GM18867 (cell line): ENCODE measurements around the gene CNN3.

ENCODE experiments used
- ATAC-seq: cut with Tn5 transposase; IDR thresholded peaks from one replicate; pipeline ENCODE4 v1.9.1; 2021; ENCODE audit warnings: mild to moderate bottlenecking, moderate library complexity; ENCODE audit not compliant: unreplicated experiment

CNN3 gene

DNA sequence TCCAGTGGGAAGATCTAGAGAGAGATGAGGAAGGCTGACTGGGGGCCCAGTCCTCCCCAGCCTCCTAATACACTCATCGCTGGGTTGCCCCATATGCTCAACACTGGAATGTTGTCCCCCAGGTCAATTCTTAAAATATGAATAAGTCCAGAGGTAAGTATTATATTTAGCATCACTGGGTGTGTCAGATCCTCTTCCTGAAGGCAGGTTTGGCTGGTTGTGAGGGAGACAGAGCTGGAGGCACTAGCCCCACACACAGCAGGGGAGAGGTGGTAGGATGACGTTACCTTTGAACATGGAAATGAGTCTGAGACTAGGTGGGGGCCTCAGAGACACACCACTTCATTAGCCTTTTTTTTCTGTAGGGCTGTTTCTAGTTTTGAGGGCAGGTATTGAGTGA, 64.2 kb downstream of the CNN3 start:
- no peak for ATAC-seq

DNA sequence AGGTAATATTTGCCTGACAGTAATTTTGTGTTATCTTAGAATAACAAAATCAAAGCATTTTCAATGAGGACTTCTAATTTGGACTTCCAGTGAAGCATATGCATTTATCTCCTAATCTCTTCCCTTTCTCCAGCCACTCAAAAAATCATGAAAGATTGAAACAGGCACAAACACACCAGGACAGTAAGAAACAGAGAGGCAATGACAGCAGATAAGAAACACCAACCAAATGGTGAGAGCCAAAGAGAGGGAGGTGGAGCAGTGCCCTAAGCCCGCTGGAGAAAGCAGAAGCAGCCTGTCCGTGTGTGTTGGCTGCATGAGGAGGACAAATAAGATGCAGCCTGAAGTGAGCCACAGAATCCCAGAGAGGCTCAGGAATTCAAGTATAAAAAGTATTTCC, 67.7 kb downstream of the CNN3 start:
- no peak for ATAC-seq

DNA sequence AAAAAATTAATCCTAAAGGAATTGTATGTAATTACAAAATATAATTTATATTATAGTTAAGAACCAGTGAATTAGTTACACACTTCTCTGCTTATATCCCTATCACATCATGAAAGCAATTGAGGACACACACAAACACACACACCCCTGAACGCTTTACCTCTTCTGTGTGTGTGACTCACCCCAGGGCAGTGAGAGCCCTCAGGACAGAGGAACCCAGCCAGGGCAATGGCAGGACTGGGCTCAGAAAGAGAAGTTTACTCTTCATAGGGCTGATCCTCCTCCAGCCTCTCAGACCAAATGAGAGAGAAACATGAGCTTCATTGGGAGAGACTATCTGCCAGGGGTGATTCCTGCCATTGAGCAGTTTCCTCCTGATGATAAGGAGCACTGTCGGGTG, 68.6 kb downstream of the CNN3 start:
- ATAC-seq = no peak

DNA sequence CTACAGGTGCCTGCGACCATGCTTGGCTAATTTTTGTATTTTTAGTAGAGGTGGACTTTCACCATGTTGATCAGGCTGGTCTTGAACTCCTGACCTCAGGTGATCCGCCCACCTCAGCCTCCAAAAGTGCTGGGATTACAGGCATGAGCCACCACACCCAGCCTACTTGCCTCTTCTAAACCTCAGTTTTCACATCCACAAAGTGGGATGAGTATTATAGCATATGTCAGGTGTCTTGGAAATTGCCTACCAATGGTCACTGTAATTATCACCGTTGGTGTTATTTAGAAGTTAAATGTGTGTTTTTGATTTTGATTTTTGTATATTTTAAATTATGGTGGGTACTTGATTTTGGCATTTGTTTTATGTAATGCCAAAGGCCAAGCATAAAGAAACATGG, 70.0 kb downstream of the CNN3 start:
- no peak for ATAC-seq

GRCh38 chr1:94856004-94856403, 70.9 kb downstream of the CNN3 start:
- ATAC-seq = no peak

- ATAC-seq = no peak
These were observed 71.6 kb downstream of the CNN3 start for GRCh38 chr1:94855307-94855700.

GRCh38 chr1:94854458-94855306, 72.2 kb downstream of the CNN3 start:
- ATAC-seq = peak; percentile 99

GRCh38 chr1:94852788-94853187, 74.1 kb downstream of the CNN3 start:
- ATAC-seq = no peak

GRCh38 chr1:94851571-94851970, 75.3 kb downstream of the CNN3 start:
- no peak for ATAC-seq
